Panc1 (cell line): ENCODE data around the gene HOTAIR. TPM values are rescaled to one million over a fixed set of nuclear protein-coding genes. Genes with fewer than 3 reads are reported as not detected.

ENCODE experiments used
- ATAC-seq: fragments of 200-7000 bp; cut with Tn5 transposase; 2 replicates; pipeline ENCODE4 v1.9.1; 2020; ENCODE audit warnings: mild to moderate bottlenecking, moderate library complexity
- Bru-seq: library from RNA; stranded (reverse); fragments of 400-500 nt; gene quantifications from one replicate; lab custom pipeline; 2021; lab: Mats Ljungman, UMichigan
- BruChase-seq, 2 experiments: library from RNA; stranded (reverse); fragments of 400-500 nt; gene quantifications; one replicate each; lab custom pipeline; 2021; lab: Mats Ljungman, UMichigan
- BruUV-seq: library from RNA; stranded (reverse); fragments of 400-500 nt; replicated peaks from 2 replicates; lab custom pipeline; 2021; lab: Mats Ljungman, UMichigan
- CTCF ChIA-PET: fragments of 300-600 bp; sonication (Branson Sonifier 250); formaldehyde crosslinking; loops from one replicate; lab custom pipeline; 2022; ENCODE audit warnings: antibody characterized with exemption; lab: Charles Lee
- POLR2A ChIA-PET: fragments of 300-600 bp; sonication (Branson Sonifier 250); formaldehyde crosslinking; loops from one replicate; lab custom pipeline; 2022; ENCODE audit warnings: antibody characterized with exemption; lab: Charles Lee
- DNase-seq: peaks from one replicate; pipeline ENCODE4 v3.0.0-alpha.2; 2010; ENCODE audit warnings: low read depth, low spot score
- H3K27ac ChIP-seq: 2 replicates; pipeline ENCODE4 v1.5.1; 2011; ENCODE audit warnings: mild to moderate bottlenecking, low read length, inconsistent platforms
- H3K27me3 ChIP-seq: fragments of 200-500 bp; sonication (Bioruptor generic); 2 replicates; pipeline ENCODE4 v1.6.0; 2014; ENCODE audit warnings: low read length, inconsistent platforms; ENCODE audit not compliant: control insufficient read depth, insufficient read depth
- H3K36me3 ChIP-seq: fragments of 200-500 bp; sonication (Bioruptor generic); 2 replicates; pipeline ENCODE4 v1.5.1; 2014; ENCODE audit warnings: inconsistent platforms, mild to moderate bottlenecking, low read length, moderate library complexity; ENCODE audit not compliant: control insufficient read depth, insufficient read depth
- H3K4me1 ChIP-seq: 2 replicates; pipeline ENCODE4 v1.5.1; 2011; ENCODE audit warnings: inconsistent platforms, mild to moderate bottlenecking, low read length, moderate library complexity; ENCODE audit not compliant: control insufficient read depth, insufficient read depth
- H3K4me3 ChIP-seq, 2 experiments: 2 replicates each; pipeline ENCODE4 v1.5.1; 2011 to 2012; ENCODE audit warnings: low read depth in 2 of 2, low read length in 2 of 2, mild to moderate bottlenecking in 2 of 2, inconsistent platforms in 1 of 2, moderate library complexity in 1 of 2
- H3K9me3 ChIP-seq: fragments of 200-500 bp; sonication (Bioruptor generic); 2 replicates; pipeline ENCODE4 v1.5.1; 2014; ENCODE audit warnings: low read depth, mild to moderate bottlenecking, inconsistent platforms, low read length, moderate library complexity; ENCODE audit not compliant: control insufficient read depth, insufficient read depth
- CTCF ChIP-seq: fragments of 450-650 bp; IDR thresholded peaks from 2 replicates; pipeline ENCODE4 v1.5.1; 2017; ENCODE audit warnings: mild to moderate bottlenecking
- POLR2AphosphoS5 ChIP-seq: IDR thresholded peaks from 2 replicates; pipeline ENCODE4 v1.6.1; 2012; ENCODE audit warnings: mild to moderate bottlenecking, low read depth, low read length, moderate library complexity
- REST ChIP-seq, 2 experiments: IDR thresholded peaks; 2 replicates each; pipeline ENCODE4 v1.6.1; 2011 to 2012; ENCODE audit warnings: low read depth in 2 of 2, control low read depth in 1 of 2, low read length in 1 of 2, mild to moderate bottlenecking in 1 of 2, moderate library complexity in 1 of 2; ENCODE audit not compliant: insufficient read depth in 1 of 2
- SIN3A ChIP-seq: IDR thresholded peaks from 2 replicates; pipeline ENCODE4 v1.6.1; 2012; ENCODE audit warnings: low read depth, mild to moderate bottlenecking, low read length, moderate library complexity, borderline replicate concordance; ENCODE audit not compliant: insufficient read depth
- TCF7L2 ChIP-seq: IDR thresholded peaks from 2 replicates; pipeline ENCODE4 v1.6.1; 2011; ENCODE audit warnings: mild to moderate bottlenecking, low read depth, low read length, inconsistent platforms
- in situ Hi-C: cut with HindIII; loops from 2 replicates; pipeline ENCODE4 v1.10.0; 2016; ENCODE audit warnings: low sequenced_read_pairs, low pct_unique_long_range_greater_than_20kb
- intact Hi-C: fragments of 100-400 bp; cut with micrococcal nuclease; formaldehyde crosslinking; loops from one replicate; pipeline ENCODE4 v1.10.0; 2022; ENCODE audit not compliant: unreplicated experiment
- long read RNA-seq: library from polyadenylated mRNA; unstranded; transcript quantifications from one replicate; pipeline ENCODE4 v2.0.0, GENCODE V29; 2021; ENCODE audit not compliant: unreplicated experiment
- polyA plus RNA-seq: library from polyadenylated mRNA; unstranded; fragments of >200 nt; gene quantifications from one replicate; pipeline ENCODE4 v1.2.1, GENCODE V29; 2012; ENCODE audit warnings: missing spikeins; ENCODE audit not compliant: insufficient read length
- total RNA-seq: library from RNA; stranded (reverse); gene quantifications from one replicate; pipeline ENCODE4 v1.2.1, GENCODE V29; 2021; ENCODE audit not compliant: unreplicated experiment

HOTAIR gene
- total RNA-seq: 31.7 TPM
- polyA plus RNA-seq: 25.6 TPM
- percentile 87 among the genes with signal in this experiment for Bru-seq, nascent RNA
- percentile 92 among the genes with signal in this experiment for BruChase-seq, experiment 1, labeled RNA remaining after a 2-hour chase
- percentile 81 among the genes with signal in this experiment for BruChase-seq, experiment 2, labeled RNA remaining after a 6-hour chase
- long read RNA-seq, partial matches to known transcripts: 11 of 61 reads
- long read RNA-seq, other reads (novel, unspliced or antisense): 50 of 61 reads

GRCh38 chr12:53974084-53975063 lies at the start of gene HOTAIR:
Gene HOTAIR, minus strand, starts transcription at chr12:53974954.
- BruUV-seq: TSS peak; percentile 87
- ChIA-PET CTCF (no interaction called here), POLR2A (interaction anchor here (0.7 kb wide), 1 partner anchor 53 kb away, joined by 3 read pairs; no protein-coding TSS in a partner anchor)
- TF ChIP-seq CTCF (no peak), SIN3A (0 out of 2 replicates have a peak, but pooled peaks have one; percentile 28), REST (IDR thresholded peaks at IDR 0.05; ENCODE audit: insufficient read depth in 1 of 2, low read depth in 2 of 2, low read length in 1 of 2) (no peak), POLR2AphosphoS5 (peak; percentile 78), TCF7L2 (no peak)
- Histone ChIP-seq H3K36me3 (no peaks in the 10 kb centered on the region), H3K9me3 (no peaks in the 10 kb centered on the region), H3K27ac (peak within 1 kb of the TSS; percentile 100), H3K4me1 (peaks cover 68% of the 10 kb centered on the region), H3K4me3 (peak within 1 kb of the TSS; percentile 77 to 85), H3K27me3 (no peaks in the 10 kb centered on the region)
- ATAC-seq: peak; percentile 17
- intact Hi-C loops (loop anchor here (1.0 kb wide), 1 partner anchor 36 kb away; the partner anchor contains the start of gene HOXC13), in situ Hi-C loops (no loop called here)
- DNase-seq: no peak

GRCh38 chr12:54024127-54024526 lies 49.4 kb upstream of the HOTAIR start:
- no peak for DNase-seq
- H3K4me3 ChIP-seq: peak overlapping the region; percentile 27 to 39
- CTCF ChIA-PET: interaction anchor here (0.7 to 1.1 kb wide), 3 partner anchors 8 to 168 kb away, joined by 3 to 8 read pairs (median 6); partner anchors contain the start of genes HOXC5 and HOXC9
- no peaks in the 10 kb centered on the region for H3K27me3 ChIP-seq
- peak; percentile 52 for ATAC-seq
- POLR2A ChIA-PET: no interaction called here
- no peaks in the 10 kb centered on the region for H3K36me3 ChIP-seq
- H3K9me3 ChIP-seq: no peaks in the 10 kb centered on the region
- BruUV-seq: no TSS peak
- TF ChIP-seq CTCF: no peak
- no peak for TF ChIP-seq POLR2AphosphoS5
- no peak for TF ChIP-seq REST (IDR thresholded peaks at IDR 0.05; ENCODE audit: insufficient read depth in 1 of 2, low read depth in 2 of 2, low read length in 1 of 2)
- no peak for TF ChIP-seq SIN3A
- TF ChIP-seq TCF7L2: no peak
- H3K27ac ChIP-seq: peak overlapping the region; percentile 95
- peaks cover 91% of the 10 kb centered on the region for H3K4me1 ChIP-seq
- intact Hi-C loops (no loop called here), in situ Hi-C loops (no loop called here)
